Activated naive CD4-positive, alpha-beta T cell treated with anti-CD3 and anti-CD28 coated beads, Interleukin-2, amount 50 U/mL, for 24 hours (primary cell): ENCODE results near the gene CDC6.
"Not testable (repeated sequence)": the region's sequence is repeated elsewhere in the genome, so short reads cannot be mapped to it uniquely, and the experiment has no call there.

Experiments used
- H3K27ac Mint-ChIP-seq: one replicate; pipeline ENCODE4 v1.8.0; 2021; ENCODE audit warnings: mild to moderate bottlenecking, mixed read lengths
- H3K27me3 Mint-ChIP-seq: one replicate; pipeline ENCODE4 v1.8.0; 2021; ENCODE audit warnings: mixed read lengths
- H3K36me3 Mint-ChIP-seq: one replicate; pipeline ENCODE4 v1.8.0; 2021; ENCODE audit warnings: mixed read lengths
- H3K4me1 Mint-ChIP-seq: one replicate; pipeline ENCODE4 v1.8.0; 2021; ENCODE audit warnings: mixed read lengths
- H3K4me3 Mint-ChIP-seq: one replicate; pipeline ENCODE4 v1.8.0; 2021; ENCODE audit warnings: mild to moderate bottlenecking, mixed read lengths
- H3K9me3 Mint-ChIP-seq: one replicate; pipeline ENCODE4 v1.8.0; 2021; ENCODE audit warnings: mixed read lengths

Gene CDC6

GRCh38 chr17:40303009-40303657 is 15.5 kb downstream of the CDC6 start:
- Mint-ChIP-seq H3K27me3 (no peaks in the 10 kb centered on the region), H3K27ac (no peak overlapping the region), H3K9me3 (no peaks in the 10 kb centered on the region), H3K4me1 (peaks cover 16% of the 10 kb centered on the region), H3K4me3 (no peak overlapping the region), H3K36me3 (no peaks in the 10 kb centered on the region)

GRCh38 chr17:40303708-40304551 is 16.3 kb downstream of the CDC6 start:
- no peaks in the 10 kb centered on the region for H3K9me3 Mint-ChIP-seq
- H3K27me3 Mint-ChIP-seq, result no peaks in the 10 kb centered on the region
- no peak overlapping the region for H3K4me3 Mint-ChIP-seq
- no peaks in the 10 kb centered on the region for H3K36me3 Mint-ChIP-seq
- peaks cover 16% of the 10 kb centered on the region for H3K4me1 Mint-ChIP-seq
- no peak overlapping the region for H3K27ac Mint-ChIP-seq

GRCh38 chr17:40304552-40304863 is 16.8 kb downstream of the CDC6 start:
- not testable (repeated sequence) for H3K27ac Mint-ChIP-seq

DNA sequence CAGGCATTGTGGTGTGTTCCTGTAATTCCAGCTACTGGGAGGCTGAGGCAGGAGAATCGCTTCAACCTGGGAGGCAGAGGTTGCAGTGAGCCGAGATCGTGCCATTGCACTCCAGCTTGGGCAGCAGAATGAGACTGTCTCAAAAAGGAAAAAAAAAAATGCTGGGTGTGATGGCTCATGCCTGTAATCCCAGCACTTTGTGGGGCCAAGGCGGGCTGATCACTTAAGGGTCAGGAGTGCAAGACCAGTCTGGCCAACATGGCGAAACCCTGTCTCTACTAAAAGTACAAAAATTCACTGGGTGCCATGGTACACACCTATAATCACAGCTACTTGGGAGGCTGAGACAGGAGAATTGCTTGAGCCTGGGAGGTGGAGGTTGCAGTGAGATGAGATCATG is 17.2 kb downstream of the CDC6 start:
- H3K4me3 Mint-ChIP-seq, H3K27me3 Mint-ChIP-seq, H3K36me3 Mint-ChIP-seq, H3K9me3 Mint-ChIP-seq, H3K27ac Mint-ChIP-seq: not testable (repeated sequence)
- peaks cover 16% of the 10 kb centered on the region for H3K4me1 Mint-ChIP-seq

More at GRCh38 chr17:40304552-40304863, 16.8 kb downstream of the CDC6 start:
- not testable (repeated sequence) for H3K4me3 Mint-ChIP-seq, H3K27me3 Mint-ChIP-seq, H3K36me3 Mint-ChIP-seq, H3K9me3 Mint-ChIP-seq
- peaks cover 16% of the 10 kb centered on the region for H3K4me1 Mint-ChIP-seq

DNA sequence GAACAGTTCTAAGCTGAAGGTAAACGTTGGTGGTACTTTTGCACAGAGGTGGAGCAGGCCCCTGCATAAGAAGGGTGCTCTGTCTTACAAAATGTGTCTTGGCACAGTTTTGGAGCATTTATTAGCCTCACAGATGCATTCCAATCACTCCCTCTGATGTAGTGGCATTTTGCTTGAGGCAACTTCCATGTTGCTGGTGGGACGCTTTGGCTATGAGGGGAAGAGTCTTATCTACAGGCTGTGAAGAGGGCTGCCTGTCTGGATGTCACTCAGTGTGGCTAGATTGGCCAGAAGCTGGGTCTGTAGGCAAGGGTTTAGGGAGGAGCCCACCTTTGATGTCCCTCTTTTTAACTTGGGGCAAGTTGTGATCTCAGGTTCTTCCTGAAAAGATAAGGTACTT is 18.7 kb downstream of the CDC6 start:
- Mint-ChIP-seq H3K9me3 (no peaks in the 10 kb centered on the region), H3K4me1 (peaks cover 21% of the 10 kb centered on the region), H3K36me3 (no peaks in the 10 kb centered on the region), H3K4me3 (no peak overlapping the region), H3K27me3 (no peaks in the 10 kb centered on the region), H3K27ac (peak overlapping the region; percentile 69)

DNA sequence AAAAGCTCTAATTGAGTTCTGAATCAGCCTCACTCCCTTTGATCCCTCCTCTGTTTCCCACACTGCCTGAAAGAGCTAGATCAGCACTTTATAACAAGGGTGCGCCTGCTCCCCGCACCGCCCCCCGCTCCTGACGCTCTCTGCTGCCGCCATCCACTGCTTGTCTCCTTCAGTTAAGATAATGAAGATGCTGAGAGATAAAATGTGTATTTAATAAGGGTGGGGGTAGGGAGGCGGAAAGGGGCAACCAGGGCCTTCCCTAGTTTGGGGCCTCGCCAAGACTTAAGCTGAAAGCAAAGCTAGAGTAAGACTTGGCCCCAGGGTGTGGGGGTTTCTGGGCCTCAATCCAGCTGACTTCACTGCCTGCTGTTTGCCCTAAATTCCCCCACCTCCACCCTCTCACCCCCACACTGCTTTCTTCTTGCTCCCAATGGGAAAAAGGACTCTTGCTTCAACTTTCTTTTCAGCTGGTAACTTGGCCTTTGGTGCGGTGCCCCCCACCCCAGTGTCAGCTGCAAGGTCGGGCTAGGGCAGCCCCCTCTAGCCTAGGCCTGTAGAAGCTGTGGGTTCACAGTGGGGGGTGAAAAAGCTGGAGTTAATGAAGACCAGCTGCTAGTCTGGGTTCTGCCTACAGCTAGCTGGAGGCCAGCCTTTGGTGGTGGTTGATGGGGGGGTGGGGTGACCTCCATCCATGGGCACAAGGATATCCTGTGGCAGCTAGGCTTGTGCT is 19.5 kb downstream of the CDC6 start:
- Mint-ChIP-seq H3K27ac (no peak overlapping the region), H3K4me3 (no peak overlapping the region), H3K4me1 (peaks cover 29% of the 10 kb centered on the region), H3K27me3 (no peaks in the 10 kb centered on the region), H3K9me3 (no peaks in the 10 kb centered on the region), H3K36me3 (no peaks in the 10 kb centered on the region)

DNA sequence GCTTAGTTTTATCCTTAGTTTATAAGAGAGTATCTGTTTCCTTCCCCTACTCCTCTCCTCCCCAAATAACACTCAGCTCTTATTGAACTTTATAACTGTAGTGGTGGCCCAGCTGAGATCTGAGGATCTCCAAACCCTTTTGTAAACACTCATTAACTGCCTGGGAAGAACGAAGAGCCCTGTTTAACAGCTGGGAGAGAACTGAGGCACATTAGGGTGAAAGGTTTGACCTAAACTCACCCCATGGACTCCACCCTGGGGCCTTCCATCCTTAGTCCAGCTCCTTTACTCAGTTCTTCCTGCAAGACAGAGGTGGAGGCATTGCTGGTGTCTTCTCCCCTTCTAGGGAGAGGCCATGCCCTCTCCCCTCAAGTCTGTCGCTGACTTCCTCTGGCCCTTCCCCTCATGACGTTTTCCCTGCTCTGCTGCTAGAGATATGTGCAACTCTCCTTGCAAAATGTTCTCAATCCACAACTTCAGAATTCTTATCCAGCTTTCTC is 20.1 kb downstream of the CDC6 start:
- no peaks in the 10 kb centered on the region for H3K27me3 Mint-ChIP-seq
- no peak overlapping the region for H3K4me3 Mint-ChIP-seq
- peaks cover 31% of the 10 kb centered on the region for H3K4me1 Mint-ChIP-seq
- no peaks in the 10 kb centered on the region for H3K9me3 Mint-ChIP-seq
- H3K36me3 Mint-ChIP-seq, result no peaks in the 10 kb centered on the region
- no peak overlapping the region for H3K27ac Mint-ChIP-seq

GRCh38 chr17:40309031-40309948 is 21.6 kb downstream of the CDC6 start, which contains the start of gene RARA:
TSS of gene RARA (plus strand) at chr17:40309180. CDS start at chr17:40331219, 22,039 bp downstream.
- H3K27ac Mint-ChIP-seq, result no peak within 1 kb of the TSS
- no peak within 1 kb of the TSS for H3K4me3 Mint-ChIP-seq
- H3K27me3 Mint-ChIP-seq, result no peaks in the 10 kb centered on the region
- H3K4me1 Mint-ChIP-seq, result peaks cover 24% of the 10 kb centered on the region
- no peaks in the 10 kb centered on the region for H3K9me3 Mint-ChIP-seq
- H3K36me3 Mint-ChIP-seq, result no peaks in the 10 kb centered on the region

- H3K36me3 Mint-ChIP-seq, result no peaks in the 10 kb centered on the region
- H3K9me3 Mint-ChIP-seq, result no peaks in the 10 kb centered on the region
- no peaks in the 10 kb centered on the region for H3K27me3 Mint-ChIP-seq
- peaks cover 31% of the 10 kb centered on the region for H3K4me1 Mint-ChIP-seq
- no peak overlapping the region for H3K27ac Mint-ChIP-seq
- peak overlapping the region; percentile 21 for H3K4me3 Mint-ChIP-seq
Measured at GRCh38 chr17:40309949-40310510, 22.4 kb downstream of the CDC6 start.

DNA sequence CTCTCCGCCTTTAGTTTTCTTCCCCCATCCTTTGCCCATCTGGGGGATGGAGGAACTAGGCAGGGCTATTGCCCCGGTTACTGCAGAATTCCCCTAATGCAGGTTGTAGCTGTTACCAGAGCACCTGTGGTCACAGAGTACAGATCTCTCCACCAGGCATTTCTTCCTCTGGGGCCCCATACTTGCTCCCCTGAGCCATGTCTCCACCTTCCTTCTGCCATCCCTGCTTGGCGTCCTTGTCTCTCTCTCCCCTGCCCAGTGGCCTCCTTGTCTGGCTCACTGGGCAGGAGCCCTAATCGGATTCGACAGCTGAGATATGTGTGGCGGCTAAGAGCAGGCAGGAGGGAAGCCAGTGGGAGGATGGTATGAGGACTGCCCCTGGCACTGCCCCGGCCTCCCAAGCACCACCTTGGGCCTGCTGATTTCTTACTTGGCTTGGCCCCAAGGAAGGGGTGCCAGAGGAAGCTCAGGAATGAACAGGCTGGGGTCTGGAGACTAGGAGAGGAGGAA is 23.3 kb downstream of the CDC6 start:
- no peaks in the 10 kb centered on the region for H3K27me3 Mint-ChIP-seq
- no peak overlapping the region for H3K4me3 Mint-ChIP-seq
- H3K36me3 Mint-ChIP-seq, result no peaks in the 10 kb centered on the region
- H3K4me1 Mint-ChIP-seq, result peaks cover 40% of the 10 kb centered on the region
- H3K27ac Mint-ChIP-seq, result no peak overlapping the region
- H3K9me3 Mint-ChIP-seq, result no peaks in the 10 kb centered on the region

GRCh38 chr17:40311575-40311974 is 23.9 kb downstream of the CDC6 start:
- Mint-ChIP-seq H3K36me3 (no peaks in the 10 kb centered on the region), H3K4me1 (peaks cover 46% of the 10 kb centered on the region), H3K9me3 (no peaks in the 10 kb centered on the region), H3K27me3 (no peaks in the 10 kb centered on the region), H3K4me3 (no peak overlapping the region), H3K27ac (no peak overlapping the region)

DNA sequence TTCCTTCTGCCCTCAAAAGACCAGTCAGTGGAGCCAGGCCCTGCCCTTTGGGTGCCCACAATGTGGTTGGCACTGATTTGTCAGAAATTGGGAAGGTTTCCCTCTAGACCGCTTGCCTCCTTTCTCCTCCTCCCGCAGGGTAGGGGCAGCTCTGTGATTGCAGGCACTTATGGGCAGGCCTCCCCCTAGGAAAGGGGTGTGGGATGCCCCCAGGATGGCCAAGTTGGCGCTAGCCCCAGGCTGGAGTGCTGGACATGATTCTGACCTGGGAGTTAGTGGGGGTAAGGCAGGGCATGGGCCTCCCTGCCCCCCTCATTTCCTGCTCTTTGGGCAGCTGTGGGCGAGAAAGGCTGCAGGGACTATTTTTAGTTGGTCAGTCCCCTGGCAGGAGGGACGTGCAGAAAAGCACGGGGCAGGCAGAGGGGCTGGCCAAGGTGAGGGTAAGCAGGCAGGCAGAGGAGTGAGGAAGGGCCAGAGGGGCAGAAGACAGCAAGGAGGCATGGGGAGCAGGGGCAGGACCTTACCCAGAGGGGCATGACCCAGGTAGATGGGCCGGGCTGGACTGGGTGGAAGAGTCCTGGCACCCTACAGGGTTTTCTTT is 24.6 kb downstream of the CDC6 start:
- Mint-ChIP-seq H3K27ac (no peak overlapping the region), H3K4me3 (no peak overlapping the region)

GRCh38 chr17:40312893-40313667 is 25.4 kb downstream of the CDC6 start:
- H3K4me1 Mint-ChIP-seq, result peaks cover 57% of the 10 kb centered on the region
- H3K27ac Mint-ChIP-seq, result no peak overlapping the region
- H3K9me3 Mint-ChIP-seq, result no peaks in the 10 kb centered on the region
- no peak overlapping the region for H3K4me3 Mint-ChIP-seq
- no peaks in the 10 kb centered on the region for H3K36me3 Mint-ChIP-seq
- no peaks in the 10 kb centered on the region for H3K27me3 Mint-ChIP-seq

More for the DNA sequence above, 24.6 kb downstream of the CDC6 start:
- H3K9me3 Mint-ChIP-seq, result no peaks in the 10 kb centered on the region
- H3K36me3 Mint-ChIP-seq, result no peaks in the 10 kb centered on the region
- H3K27me3 Mint-ChIP-seq, result no peaks in the 10 kb centered on the region
- peaks cover 49% of the 10 kb centered on the region for H3K4me1 Mint-ChIP-seq
